ENCODE results near the gene ZNF236.
A peak's percentile ranks its signal among the peaks of the same experiment; 100 is the strongest.

Gene ZNF236

GRCh38 chr18:76970770-76971559 is 148.6 kb downstream of the ZNF236 start:
- DNase-seq (ENCODE audit: low read depth in 1 of 2, low spot score in 1 of 2) = no peak

DNA sequence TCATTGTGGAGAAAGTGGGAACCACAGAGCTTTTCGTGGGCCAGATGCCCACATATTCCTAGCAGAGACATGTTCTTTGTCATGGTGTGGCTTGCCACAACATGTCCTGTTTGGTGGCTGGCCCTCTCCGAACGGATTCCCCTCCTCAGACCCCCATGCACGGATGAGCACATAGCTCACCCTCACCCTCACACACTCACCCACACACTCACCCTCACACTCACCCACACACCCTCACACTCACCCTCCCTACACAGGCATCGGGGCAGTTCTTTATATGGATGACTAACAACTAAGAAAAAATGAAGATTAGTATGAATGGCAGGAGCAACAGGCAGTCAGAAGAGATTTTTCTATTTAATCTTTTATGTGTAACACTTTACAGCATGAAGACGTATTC is 149.9 kb downstream of the ZNF236 start:
- no peak for DNase-seq (ENCODE audit: low read depth in 1 of 2, low spot score in 1 of 2)

GRCh38 chr18:76972846-76973519 is 150.6 kb downstream of the ZNF236 start:
- no peak for DNase-seq (ENCODE audit: low read depth in 1 of 2, low spot score in 1 of 2)

GRCh38 chr18:76973520-76974266 is 151.3 kb downstream of the ZNF236 start:
- DNase-seq (ENCODE audit: low read depth in 1 of 2, low spot score in 1 of 2) = no peak

DNA sequence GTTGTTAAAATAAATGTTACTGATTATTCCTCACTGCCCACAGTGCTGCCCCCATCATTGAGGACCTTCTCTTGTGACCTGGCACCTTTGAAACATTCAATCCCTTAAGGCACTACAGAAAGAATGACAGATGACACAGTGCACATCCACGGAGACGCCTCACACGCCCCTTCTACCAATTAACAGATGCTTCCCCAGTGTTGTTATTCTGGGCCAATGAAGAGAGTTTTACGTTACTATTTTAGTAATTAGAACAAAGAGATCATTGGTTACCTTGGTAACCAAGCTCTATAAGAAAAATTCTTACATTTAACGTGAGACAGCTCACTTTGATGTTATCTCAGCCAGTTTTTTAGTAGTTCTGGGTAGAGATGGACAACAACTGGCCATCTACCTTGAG is 152.0 kb downstream of the ZNF236 start:
- DNase-seq (ENCODE audit: low read depth in 1 of 2, low spot score in 1 of 2) = no peak

- DNase-seq (ENCODE audit: low read depth in 1 of 2, low spot score in 1 of 2) = no peak
Observed at GRCh38 chr18:76975577-76976110, 153.3 kb downstream of the ZNF236 start.

- no peak for DNase-seq (ENCODE audit: low read depth in 1 of 2, low spot score in 1 of 2)
Observed at GRCh38 chr18:76977108-76977621, 154.8 kb downstream of the ZNF236 start.

DNA sequence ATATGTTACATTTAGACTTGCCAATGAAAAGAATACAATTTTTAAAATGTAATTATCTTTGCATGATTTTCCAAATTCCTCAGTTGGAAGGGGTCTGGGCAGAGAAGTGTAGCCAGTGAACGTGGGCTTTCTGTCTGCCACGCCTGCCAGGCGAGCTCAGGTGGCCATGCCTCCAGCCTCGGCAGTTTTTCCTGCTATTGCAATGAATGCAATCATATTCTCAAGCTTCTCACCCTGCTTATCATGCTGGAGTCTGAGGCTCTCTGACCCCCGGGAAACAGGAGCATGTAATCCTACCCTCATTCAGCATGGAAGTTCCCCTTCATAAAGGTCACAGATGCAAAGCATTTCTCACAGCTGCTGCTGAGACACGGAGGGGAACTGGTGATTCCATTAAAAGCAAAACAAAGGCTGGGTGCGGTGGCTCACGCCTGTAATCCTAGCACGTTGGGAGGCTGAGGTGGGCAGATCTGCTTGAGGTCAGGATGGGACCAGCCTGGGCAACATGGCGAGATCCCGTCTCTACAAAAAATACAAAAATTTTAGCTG is 155.4 kb downstream of the ZNF236 start:
- no peak for DNase-seq (ENCODE audit: low read depth in 1 of 2, low spot score in 1 of 2)

- no peak for DNase-seq (ENCODE audit: low read depth in 1 of 2, low spot score in 1 of 2)
Observed at GRCh38 chr18:76978616-76979015, 156.3 kb downstream of the ZNF236 start.

- no peak for DNase-seq (ENCODE audit: low read depth in 1 of 2, low spot score in 1 of 2)
Observed at GRCh38 chr18:76979111-76979751, 156.9 kb downstream of the ZNF236 start.

DNA sequence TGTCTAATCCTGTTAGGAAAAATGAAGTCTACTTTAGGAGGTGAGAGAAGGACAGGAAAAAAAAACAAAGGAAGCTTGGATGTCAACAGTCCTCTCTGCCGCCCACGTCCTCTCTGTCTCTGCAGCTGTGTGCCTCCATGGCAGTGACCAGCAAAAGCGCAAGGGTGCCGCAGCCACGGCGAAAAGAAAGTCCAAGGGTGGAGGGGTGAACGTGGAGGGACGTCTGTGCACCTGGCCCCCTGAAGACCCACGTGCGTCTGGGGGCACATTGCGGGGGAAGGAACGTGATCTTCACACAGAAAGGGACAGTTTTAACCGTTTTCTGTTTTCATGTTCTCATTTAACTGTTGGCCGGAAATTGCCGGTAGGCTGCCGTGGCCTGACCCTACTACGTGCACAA is 157.5 kb downstream of the ZNF236 start:
- DNase-seq (ENCODE audit: low read depth in 1 of 2, low spot score in 1 of 2) = no peak

GRCh38 chr18:76980663-76981395 is 158.5 kb downstream of the ZNF236 start:
- no peak for DNase-seq (ENCODE audit: low read depth in 1 of 2, low spot score in 1 of 2)

- no peak for DNase-seq (ENCODE audit: low read depth in 1 of 2, low spot score in 1 of 2)
Observed at GRCh38 chr18:76981396-76981968, 159.1 kb downstream of the ZNF236 start.

- no peak for DNase-seq (ENCODE audit: low read depth in 1 of 2, low spot score in 1 of 2)
Observed at GRCh38 chr18:76982038-76982437, 159.7 kb downstream of the ZNF236 start.

- peak; percentile 74 to 82 for DNase-seq (ENCODE audit: low read depth in 1 of 2, low spot score in 1 of 2)
Observed at GRCh38 chr18:76982841-76983583, 160.7 kb downstream of the ZNF236 start.

GRCh38 chr18:76983613-76984051 is 161.3 kb downstream of the ZNF236 start:
- DNase-seq (ENCODE audit: low read depth in 1 of 2, low spot score in 1 of 2) = no peak

DNA sequence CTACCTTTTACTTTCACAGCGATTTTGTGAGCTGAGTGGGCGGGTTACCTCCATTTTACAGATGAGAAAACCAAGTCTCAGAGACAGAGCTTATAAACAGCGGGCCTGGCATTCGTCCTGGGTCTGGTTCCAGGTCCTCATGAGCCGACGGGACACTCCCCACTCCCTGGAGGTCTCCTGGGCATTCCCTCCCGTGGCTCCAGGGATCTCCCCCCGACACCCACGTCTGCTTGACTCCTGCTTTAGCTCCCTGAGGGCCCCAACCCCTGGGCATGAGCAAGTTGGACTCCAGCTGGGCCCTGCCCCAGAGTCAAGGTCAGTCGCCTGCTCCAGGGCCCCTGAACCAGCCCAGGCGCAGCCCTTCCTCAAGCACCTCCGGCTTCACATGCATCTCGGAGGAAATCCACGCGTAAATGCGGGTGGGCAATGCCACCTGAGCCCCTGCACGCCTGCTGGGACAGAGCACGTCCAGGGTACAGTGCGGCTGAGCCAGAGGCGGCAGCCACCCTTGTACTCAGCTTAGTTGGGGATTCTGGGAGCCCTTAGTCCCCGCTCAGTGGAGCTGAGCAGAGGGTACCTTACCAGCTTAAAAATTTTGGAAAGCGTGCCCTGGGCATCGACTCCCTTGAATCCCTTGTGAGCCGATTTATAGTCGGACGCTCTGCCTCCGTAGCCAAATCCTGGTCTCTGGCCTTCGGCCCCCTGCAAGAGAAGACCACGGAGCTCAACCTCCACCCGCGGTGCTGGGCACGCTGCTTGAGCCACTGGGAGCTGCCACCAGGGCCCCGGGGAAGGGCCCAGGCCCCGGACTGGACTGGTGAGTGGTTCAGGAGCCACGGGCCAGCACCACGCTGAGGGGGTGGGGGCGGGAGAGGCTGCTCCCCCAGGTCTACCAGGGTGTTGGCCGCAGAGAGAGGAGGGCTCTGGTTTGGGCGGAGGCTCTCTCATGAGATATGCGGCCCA is 162.1 kb downstream of the ZNF236 start:
- DNase-seq (ENCODE audit: low read depth in 1 of 2, low spot score in 1 of 2) = no peak
